Cerebellar cortex (tissue), 1 donor: ENCODE measurements around the gene LYPLAL1.

Experiments used
- DNase-seq: peaks from one replicate; pipeline ENCODE4 v3.0.0-alpha.2; 2015; ENCODE audit warnings: low spot score

Gene LYPLAL1

DNA sequence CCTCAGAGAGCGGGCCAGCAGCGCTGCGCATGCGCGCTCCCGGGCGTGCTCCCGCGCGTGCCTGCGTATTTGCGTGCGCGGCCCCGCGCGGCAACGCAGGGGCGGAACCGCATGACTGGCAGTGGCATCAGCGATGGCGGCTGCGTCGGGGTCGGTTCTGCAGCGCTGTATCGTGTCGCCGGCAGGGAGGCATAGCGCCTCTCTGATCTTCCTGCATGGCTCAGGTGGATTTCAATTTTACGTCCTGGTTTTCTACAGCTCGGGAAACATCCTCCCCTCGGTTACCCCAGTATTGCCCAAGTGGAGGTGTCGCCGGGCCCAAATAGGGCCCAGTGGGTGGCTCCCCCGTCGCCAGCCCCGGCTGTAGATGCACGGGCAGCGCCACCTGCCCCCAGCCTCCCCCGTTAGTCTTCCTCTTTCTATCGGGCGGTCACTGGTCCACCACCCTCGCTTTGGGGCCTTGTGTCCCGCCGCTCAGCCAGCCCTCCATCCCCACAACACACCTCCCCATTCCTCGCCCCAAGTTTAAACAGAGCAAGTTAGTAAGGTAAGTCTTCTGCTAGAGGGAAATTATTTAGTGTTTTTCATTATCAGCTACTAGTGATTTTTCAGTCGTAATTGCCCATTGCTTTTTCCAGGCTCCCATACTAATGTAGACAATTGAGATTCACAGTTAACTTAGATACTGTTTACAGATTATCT lies at the start of gene LYPLAL1:
LYPLAL1 (plus strand) TSS at position 121 of the 702 bp plus-strand sequence; CDS start at position 134, 13 bp downstream.
- peak; percentile 78 for DNase-seq

DNA sequence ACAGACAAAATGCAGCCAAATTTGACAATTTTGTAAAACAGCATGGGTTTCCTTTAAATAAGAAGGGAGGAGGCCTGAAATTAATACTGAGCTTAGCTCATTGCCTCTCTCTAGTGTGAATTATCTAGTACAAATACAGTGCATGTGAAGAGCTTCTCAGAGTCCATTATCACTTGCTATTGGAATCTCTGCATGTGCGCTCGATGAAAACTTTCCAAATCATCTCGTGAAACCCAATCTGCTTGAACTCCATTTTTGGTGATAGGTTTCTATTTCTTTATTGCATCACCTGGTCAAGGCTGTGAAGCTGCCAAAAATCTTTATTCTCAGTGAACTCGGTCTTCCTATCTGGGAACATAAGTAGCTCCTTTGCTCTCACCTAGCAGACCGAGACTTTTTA lies 49.5 kb upstream of the LYPLAL1 start:
- DNase-seq = no peak

DNA sequence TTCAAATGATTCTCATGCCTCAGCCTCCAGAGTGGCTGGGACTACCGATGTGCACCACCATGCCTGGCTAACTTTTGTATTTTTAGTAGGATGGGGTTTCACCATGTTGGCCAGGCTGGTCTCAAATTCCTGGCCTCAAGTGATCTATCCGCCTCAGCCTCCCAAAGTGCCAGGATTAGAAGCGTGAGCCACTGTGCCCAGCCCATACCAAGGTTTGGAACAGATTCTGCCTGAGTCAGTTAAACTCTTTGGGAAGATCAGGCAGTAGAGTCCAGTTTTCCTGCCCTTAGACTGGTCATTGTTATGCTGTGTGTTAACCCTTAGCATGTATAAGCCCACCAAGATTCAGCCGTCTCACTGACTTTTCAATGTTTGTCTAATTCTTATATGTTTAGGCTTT lies 48.3 kb upstream of the LYPLAL1 start:
- DNase-seq = no peak

DNA sequence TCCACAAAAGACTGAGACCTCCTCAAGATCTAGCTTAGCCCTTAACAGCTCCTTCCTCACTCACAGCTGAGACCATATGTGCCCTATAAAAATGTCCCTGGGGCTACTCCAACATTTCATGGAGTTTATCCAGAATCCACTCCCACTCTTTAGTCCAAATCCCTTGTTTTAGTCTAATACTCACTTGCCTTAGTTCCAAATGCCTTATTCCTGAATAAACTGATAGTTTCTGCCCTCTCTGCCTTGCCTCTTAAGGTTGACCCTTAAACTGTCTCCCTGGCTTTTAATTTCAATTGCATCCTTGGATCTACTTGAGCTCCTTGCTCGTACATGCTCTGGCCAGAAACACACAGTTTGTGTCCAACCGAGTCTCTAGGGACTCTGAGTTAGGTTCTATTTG lies 47.3 kb upstream of the LYPLAL1 start:
- DNase-seq = no peak

DNA sequence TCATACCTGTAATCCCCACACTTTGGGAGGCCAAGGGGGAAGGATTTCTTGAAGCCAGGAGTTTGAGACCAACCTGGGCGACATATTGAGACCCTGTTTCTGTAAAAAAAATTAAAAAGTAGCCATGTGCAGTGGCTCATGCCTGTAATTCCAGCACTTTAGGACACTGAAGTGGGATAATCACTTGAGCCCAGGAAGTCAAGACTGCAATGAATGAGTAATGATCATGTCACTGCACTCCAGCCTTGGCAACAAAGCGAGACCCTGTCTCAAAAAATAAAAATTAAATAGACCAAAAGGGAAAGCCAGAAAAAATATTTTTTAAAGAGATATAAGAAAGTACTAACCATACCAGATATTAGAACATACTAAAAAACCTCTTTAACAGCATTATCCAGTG lies 44.7 kb upstream of the LYPLAL1 start:
- no peak for DNase-seq

DNA sequence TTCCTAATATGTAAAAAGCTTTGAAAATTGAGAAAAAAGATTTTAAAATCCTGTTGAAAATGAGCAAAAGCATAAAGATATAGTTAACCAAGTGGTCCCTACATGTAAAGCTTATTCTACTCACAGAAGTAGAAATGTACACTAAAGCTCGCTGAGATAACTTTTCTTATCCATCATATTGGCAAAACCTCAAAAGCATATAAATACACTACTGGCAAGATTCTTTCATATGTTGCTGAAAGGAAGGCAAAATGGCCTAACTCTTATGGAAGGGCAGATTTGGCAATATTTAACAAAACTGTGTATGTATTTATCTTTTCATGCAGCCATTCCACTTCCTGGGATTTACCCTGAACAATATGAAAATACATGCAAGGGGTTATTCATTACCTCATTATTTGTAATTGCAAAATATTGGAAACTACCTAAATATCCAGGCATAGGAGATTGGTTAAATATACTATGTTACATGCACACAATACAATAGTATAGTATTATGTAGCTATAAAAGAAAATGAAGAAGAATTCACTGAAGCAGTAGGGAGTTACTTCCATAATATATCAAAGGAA lies 43.2 kb upstream of the LYPLAL1 start:
- DNase-seq = no peak

DNA sequence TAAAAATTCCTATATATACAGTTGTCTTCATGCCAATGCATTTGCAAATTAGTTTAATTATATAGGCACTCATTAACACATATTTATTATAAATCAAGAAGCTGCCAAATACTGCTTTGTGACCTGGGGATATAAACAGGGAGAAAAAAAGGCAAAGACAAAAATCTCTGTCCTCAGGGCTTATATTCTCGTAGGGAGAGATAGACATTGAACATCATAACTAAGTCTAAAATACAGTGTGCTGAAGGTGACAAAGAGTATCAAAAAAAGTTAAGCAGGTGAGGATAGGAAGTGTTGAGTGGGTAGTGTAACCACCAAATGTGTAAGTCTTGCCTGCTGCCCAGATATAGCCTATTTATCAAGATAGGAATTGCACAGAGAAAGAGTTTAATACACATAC lies 40.7 kb upstream of the LYPLAL1 start:
- DNase-seq = no peak

DNA sequence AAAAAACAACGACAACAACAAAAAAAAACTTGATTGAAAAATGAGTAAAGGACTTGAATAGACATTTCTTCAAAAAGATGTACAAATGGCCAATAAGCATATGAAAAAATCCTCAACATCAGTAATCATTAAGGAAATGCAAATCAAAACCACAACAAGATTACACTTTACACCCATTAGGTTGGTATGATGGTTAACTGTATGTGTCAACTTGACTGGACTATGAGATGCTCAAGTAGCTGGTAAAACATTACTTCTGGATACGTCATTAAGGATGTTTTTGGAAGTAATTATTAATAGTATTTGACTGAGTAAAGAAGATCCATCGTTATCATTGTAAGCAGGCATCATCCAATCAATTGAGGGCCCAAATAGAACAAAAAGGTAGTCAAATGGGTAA lies 34.9 kb upstream of the LYPLAL1 start:
- DNase-seq = no peak

DNA sequence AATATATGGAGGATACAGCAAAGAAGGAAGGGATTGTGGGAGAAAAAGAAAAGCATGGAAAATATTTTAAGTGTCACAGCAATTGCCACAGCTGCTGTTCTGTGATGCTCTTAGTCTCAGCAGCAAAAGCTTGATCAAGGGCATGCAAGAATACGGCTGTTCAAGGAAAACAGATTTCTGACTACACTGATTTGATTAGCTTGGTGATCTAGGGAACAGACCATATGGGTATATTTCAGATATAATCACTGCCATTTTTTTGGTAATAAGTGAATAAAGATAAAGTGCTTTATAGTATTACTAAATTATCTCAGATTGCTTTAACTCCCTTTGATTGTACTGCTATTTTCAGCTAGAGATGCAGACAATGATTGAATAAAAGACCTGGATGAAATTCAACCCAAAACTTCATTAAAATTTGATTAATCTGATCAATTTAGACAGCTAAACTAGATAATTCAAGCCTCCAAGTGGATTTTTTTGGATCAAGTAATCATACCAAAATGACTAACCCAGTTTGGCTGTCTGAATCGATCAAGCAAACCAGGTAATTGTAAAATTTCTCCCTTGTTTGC lies 33.3 kb upstream of the LYPLAL1 start:
- DNase-seq = no peak

DNA sequence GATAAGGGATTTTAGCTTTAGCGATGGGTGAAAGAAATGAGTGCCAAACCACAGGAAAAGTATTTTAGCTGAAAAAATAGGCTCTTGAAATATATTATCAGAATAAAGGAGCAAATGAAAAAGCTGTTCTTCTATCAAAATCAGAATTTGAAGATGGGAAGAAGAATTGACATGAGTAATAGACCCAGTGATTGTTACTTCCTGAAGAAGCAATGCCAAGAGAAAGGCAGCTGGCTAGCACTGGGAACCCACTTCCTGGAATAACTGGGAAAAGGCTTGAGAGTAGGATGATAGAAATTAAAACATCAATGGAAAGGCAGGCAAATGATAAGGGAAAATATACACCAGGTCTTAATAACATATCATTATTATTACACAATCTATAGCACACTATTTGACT lies 29.9 kb upstream of the LYPLAL1 start:
- DNase-seq = no peak

DNA sequence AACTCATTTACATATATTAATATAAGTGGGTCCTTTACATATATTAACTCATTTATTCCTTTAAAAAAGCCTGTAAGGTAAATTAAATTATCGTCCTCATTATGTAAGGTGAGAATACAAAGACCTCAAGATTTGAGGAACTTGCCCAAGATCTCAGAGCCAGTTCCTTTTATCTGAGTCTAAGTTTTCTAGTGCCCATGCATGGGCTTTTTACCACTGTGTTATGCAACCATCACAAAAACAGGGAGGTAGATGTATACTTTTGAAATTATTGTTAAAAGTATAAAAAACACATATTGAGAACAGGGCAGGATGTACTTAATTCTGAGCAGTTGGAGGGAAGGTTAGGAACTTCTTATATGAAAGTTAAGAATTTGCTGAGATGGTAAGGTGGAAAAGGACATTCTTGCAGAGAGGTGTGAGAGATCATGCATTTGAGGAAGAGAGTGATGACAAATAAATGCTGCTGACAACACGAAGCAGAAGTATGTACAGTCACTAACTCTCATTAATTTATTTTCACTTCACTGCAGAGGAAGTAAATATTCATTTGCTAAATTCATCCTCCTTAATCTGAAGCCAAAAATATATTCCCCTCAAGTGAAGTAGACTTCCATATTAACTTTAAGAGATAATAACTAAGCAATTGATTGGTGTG lies 28.9 kb upstream of the LYPLAL1 start:
- DNase-seq = no peak

DNA sequence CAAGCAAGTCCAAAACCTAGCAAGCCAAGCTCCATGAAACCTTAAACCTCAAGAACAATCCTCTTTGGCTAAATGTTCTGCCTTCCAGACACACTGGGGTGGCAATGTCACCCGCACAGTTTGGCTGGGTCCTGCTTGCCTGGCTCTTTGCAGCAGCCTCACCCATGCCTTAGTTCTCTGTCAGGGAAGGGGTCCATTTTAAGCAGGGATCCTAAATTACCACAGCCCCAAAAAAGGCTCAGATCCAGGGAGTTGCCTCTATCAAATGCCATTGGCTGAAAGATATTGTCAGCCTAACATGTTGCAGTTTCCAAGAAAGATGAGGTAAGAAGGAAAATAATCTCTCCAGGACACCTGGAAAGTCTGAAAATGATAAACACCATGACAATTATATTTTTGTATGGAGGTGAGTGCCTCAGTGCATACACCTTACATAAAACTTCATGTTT lies 26.1 kb upstream of the LYPLAL1 start:
- no peak for DNase-seq

DNA sequence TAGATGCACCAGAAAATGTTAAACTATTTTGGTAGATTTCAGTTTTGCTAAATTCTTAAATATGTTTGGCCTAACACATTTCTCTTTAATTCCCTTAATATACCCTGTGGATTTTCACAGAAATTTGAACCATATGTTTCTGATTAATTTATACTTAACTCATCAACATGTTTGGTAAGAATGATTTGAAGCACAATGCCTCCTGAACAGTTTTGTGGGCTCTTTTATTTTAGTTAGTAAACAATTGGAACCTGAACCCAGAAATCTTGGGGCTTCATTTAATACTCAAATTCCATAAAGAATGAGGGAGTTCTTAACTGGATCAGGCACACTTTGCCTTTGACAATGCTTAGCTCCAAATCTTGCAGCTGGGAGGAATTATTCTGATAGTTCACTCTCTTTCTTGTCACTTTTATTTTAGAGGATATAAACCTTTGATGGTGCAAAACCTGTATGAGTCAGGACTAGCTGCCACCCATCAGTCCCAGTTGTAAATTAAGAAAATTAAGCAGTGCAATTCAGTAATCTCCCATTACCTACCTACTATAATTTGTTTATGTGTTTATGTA lies 24.6 kb upstream of the LYPLAL1 start:
- DNase-seq = no peak

DNA sequence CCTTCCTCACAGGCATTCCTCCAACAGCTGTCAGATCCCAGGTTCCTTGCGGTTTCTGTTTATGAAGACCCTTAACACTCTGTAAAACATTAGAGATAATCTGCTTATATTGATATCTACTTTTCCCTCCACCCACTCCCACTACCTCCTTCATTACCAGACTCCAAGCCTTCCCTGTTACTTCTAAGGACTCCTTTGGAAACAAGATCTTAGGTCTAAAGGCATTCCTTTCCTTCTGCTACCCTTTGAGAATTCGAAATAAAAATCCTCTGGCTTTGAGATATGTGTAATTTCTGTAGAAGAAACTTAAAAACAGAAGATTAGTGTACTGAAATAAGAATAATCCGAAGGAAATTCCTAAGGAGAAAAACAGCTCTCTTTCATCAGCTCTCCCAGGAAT lies 23.7 kb upstream of the LYPLAL1 start:
- DNase-seq = no peak

DNA sequence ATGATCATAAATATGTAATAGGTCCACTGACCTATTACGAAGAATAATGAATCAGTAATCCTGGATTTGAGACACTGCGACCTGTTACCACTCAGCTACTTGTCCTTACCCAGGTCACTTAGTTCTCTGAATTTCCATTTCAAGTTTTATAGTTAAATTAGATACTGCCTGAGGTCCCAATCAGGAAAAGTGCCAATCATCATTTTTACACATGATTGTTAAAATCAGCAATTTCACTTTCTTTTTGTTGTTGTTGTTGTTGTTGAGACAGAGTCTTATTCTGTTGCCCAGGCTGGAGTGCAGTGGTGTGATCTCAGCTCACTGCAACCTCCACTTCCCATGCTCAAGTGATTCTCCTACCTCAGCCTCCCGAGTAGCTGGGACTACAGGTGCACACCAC lies 22.8 kb upstream of the LYPLAL1 start:
- no peak for DNase-seq

DNA sequence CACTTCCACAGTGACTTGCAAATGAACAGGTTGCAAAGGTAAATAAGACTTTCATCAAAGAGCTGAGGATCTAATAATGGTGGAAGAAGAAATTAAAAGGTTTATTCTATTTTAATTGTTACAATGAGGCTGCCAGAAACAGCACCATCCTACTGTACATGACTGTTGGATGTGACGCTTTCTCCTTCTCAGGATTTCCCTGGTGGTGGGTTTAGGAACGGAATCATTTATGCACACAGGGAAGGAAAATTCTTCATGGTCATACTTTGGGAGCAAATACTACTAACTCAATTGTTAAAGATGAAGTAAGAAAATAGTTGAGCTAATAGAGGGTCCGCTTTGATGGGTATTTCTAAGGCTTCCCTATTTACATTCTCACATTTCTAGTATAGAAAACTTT lies 22.2 kb upstream of the LYPLAL1 start:
- no peak for DNase-seq

DNA sequence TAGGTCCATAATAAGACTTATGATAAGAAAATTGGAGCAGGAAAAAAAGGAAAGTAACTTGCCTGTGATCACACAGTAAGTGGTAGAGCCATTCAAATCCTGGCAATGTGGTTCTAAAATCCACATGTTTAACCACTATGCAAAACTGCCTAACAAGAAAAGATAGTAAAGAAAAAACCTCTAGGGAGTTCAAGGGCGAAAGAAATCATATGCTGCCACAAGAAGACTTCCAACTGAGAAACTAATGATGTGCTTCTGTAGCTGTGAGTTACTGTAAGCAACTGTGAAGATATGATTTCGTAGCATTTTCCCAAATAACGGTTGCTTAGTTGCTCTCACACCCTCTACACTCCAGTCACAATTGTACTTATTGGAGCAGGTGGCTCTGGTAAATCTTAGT lies 20.9 kb upstream of the LYPLAL1 start:
- no peak for DNase-seq

DNA sequence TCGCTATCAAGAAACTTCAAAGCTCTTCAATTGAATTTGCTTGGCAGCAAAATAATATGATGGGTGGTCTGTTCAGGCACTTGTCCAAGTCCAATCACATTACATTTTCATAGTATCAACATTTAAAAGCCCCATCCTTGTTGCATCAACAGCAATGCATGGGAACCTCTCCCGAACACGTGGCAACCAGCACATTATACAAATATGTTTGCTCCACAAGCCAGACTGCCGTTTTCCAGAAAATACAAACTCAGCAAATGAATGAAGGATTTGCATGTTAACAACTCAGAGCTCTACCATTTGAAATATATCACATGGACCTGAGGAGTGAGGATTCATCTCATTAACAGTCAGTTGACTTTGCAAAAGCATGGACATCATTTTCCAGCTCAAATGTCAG lies 20.0 kb upstream of the LYPLAL1 start:
- no peak for DNase-seq

DNA sequence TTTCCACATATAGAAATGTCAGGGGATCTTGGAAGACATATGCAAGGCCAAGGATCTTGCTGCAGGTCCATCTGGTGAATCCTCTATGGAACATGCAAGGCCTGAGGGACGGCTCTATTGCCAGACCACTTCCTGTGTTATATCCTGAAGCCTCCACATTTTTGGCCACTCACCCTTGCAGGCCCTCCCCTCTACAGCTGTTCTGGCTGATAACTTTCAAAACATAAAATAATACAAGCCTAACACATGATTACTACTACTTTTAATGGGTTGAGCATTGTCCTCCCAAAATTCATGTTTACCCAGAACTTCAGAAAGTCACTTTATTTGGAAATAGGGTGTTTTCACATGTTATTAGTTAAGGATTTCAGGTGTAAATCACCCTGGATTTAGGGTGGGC lies 18.5 kb upstream of the LYPLAL1 start:
- no peak for DNase-seq

DNA sequence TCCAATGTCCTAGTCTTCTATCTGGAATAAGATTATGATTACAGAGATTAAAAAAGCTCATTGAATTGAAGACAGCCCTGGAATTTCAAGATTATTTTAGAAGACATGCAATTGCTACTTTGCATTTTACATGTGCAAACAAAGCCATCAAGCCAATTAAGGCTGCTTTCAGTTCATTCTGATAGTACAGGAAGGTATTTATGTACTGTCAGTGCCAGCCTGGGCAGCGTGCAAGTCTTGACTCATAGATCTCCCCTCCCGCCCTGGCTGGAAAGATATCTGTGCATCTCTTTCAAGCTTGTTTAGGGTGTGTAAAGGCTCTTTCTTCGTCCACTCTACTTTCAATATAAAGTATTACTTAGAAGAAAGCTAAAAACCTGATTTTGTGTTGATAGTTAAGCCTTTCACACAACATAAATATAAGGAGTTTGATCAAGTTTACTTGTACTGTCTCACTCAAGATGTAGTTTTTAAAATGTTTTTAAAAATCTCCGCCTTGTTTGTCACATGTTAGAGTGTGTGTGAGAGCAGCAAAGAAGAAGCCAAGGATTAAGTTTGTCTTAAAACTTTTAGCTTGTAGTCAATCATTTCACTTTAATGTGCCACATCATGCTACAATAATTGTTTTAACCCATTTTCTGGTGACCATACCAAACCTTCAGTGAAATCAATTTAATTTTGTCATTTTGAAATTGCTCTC lies 13.6 kb upstream of the LYPLAL1 start:
- DNase-seq = no peak

DNA sequence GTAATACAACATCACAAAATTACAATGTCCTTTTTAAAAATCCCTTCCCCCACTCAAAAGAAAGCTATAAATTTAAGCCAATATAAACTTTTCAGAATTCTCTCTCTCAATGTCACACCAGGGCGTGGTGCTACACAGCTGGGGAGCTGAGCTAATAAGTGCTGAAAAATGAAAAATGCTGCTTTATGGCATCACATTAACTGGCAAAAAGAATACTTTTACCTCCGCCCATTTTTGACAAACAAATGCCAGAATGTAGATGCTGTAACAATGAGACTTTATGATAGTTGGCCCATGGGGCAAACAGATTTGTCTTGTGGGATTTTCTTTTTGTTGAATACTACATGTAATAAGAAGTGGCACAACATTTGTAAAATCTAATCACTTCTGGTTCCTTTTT lies 12.7 kb upstream of the LYPLAL1 start:
- no peak for DNase-seq

DNA sequence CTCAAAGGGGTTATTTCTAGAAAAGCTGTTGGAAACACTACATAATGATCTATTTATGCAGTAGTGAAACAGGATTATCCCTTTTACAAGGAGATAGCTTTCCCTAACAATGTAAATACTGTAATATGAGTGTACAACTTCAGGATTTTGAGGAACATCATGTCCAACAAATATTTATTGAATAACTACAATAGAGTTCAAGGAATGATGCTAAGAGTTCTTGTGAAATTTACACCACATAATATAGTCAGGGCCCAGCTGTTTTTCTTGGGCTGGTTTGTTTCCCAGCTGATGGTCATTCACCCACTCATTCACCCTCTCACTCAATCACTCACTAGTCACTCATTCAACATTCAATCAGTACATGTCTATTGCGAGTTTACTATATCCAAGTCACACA lies 12.3 kb upstream of the LYPLAL1 start:
- DNase-seq = no peak
